B cell (primary cell): ENCODE measurements around the gene INTS14. TPM values are rescaled to one million over a fixed set of nuclear protein-coding genes. Genes with fewer than 3 reads are reported as not detected.

Source experiments
- ATAC-seq: fragments of 200-7000 bp; cut with Tn5 transposase; one replicate; pipeline ENCODE4 v1.10.0; 2021; ENCODE audit warnings: low read depth, mild to moderate bottlenecking, moderate number of reproducible peaks, moderate library complexity
- CTCF ChIA-PET: fragments of 350-600 bp; sonication (Branson Sonifier 250); formaldehyde crosslinking; loops from one replicate; lab custom pipeline; 2021; ENCODE audit warnings: antibody characterized with exemption, inconsistent platforms; lab: Charles Lee
- POLR2A ChIA-PET: fragments of 350-600 bp; sonication (Branson Sonifier 250); formaldehyde crosslinking; loops from one replicate; lab custom pipeline; 2021; ENCODE audit warnings: antibody characterized with exemption; lab: Charles Lee
- DNase-seq: peaks from one replicate; pipeline ENCODE4 v3.0.0; 2013
- H2AFZ ChIP-seq: 2 replicates; pipeline ENCODE4 v1.6.1; 2012; ENCODE audit warnings: mild to moderate bottlenecking, low read depth, low read length; ENCODE audit not compliant: insufficient read depth, poor library complexity, severe bottlenecking
- H3K27ac ChIP-seq, 2 donors: 1 replicate in 1 of 2; 2 replicates in 1 of 2; pipeline ENCODE4 v1.5.1; 2012 to 2013; ENCODE audit warnings: low read length in 2 of 2, mild to moderate bottlenecking in 2 of 2, moderate library complexity in 1 of 2
- H3K27me3 ChIP-seq, 4 experiments: fragments of 200-600 bp in 1 of 4; sonication (generic) in 1 of 4; replicated peaks in 1 of 4; 1 replicate in 2 of 4; 2 replicates in 2 of 4; pipeline versions ENCODE4 v1.6.1 to v1.7.0; 2013 to 2016; ENCODE audit warnings: low read length in 3 of 4, mild to moderate bottlenecking in 2 of 4, mixed read lengths in 1 of 4, moderate library complexity in 1 of 4; ENCODE audit not compliant: insufficient read depth in 4 of 4, control insufficient read depth in 3 of 4; ENCODE audit errors: control extremely low read depth in 1 of 4
- H3K36me3 ChIP-seq, 2 experiments: replicated peaks in 1 of 2; 1 replicate in 1 of 2; 2 replicates in 1 of 2; pipeline versions ENCODE4 v1.6.1 to v1.7.1; 2013; ENCODE audit warnings: low read length in 1 of 2; ENCODE audit not compliant: insufficient read depth in 2 of 2, control insufficient read depth in 1 of 2; ENCODE audit errors: control extremely low read depth in 1 of 2, extremely low read depth in 1 of 2
- H3K4me1 ChIP-seq, 2 donors: fragments of 200-600 bp in 1 of 2; sonication (generic) in 1 of 2; 1 replicate in 1 of 2; 2 replicates in 1 of 2; pipeline versions ENCODE4 v1.5.1 to v1.6.1; 2013 to 2017; ENCODE audit warnings: low read length in 2 of 2; ENCODE audit not compliant: control insufficient read depth in 2 of 2, insufficient read depth in 2 of 2
- H3K4me2 ChIP-seq: replicated peaks from 2 replicates; pipeline ENCODE3; 2012; ENCODE audit warnings: mild to moderate bottlenecking, low read depth, low read length; ENCODE audit not compliant: poor library complexity, severe bottlenecking
- H3K4me3 ChIP-seq, 5 experiments: fragments of 200-600 bp in 1 of 5; sonication (generic) in 1 of 5; 1 replicate in 3 of 5; 2 replicates in 2 of 5; pipeline versions ENCODE4 v1.5.1 to v1.7.0; 2011 to 2016; ENCODE audit warnings: low read length in 4 of 5, mild to moderate bottlenecking in 4 of 5, low read depth in 2 of 5, control low read depth in 1 of 5, moderate library complexity in 1 of 5; ENCODE audit not compliant: insufficient read depth in 1 of 5; ENCODE audit errors: control extremely low read depth in 1 of 5, extremely low read depth in 1 of 5
- H3K79me2 ChIP-seq: fragments of 200-600 bp; sonication (generic); one replicate; pipeline ENCODE4 v1.6.0; 2016; ENCODE audit warnings: low read length; ENCODE audit not compliant: control insufficient read depth, insufficient read depth
- H3K9ac ChIP-seq: fragments of 200-600 bp; sonication (generic); 2 replicates; pipeline ENCODE4 v1.6.1; 2017; ENCODE audit warnings: mild to moderate bottlenecking, low read length, moderate library complexity
- H3K9me3 ChIP-seq, 3 donors: one replicate each; pipeline versions ENCODE4 v1.6.1 to v1.7.1; 2013; ENCODE audit warnings: low read length in 2 of 3; ENCODE audit not compliant: control insufficient read depth in 2 of 3, insufficient read depth in 1 of 3; ENCODE audit errors: control extremely low read depth in 1 of 3
- H4K20me1 ChIP-seq: 2 replicates; pipeline ENCODE4 v1.6.0; 2012; ENCODE audit warnings: mild to moderate bottlenecking, low read length; ENCODE audit not compliant: insufficient read depth, control insufficient read depth, poor library complexity, severe bottlenecking
- H3K27ac Mint-ChIP-seq: one replicate; pipeline ENCODE4 v1.8.0; 2021; ENCODE audit warnings: mixed read lengths
- H3K27me3 Mint-ChIP-seq: one replicate; pipeline ENCODE4 v1.8.0; 2021; ENCODE audit warnings: mixed read lengths
- H3K4me1 Mint-ChIP-seq: one replicate; pipeline ENCODE4 v1.8.0; 2021; ENCODE audit warnings: mixed read lengths
- H3K4me3 Mint-ChIP-seq: one replicate; pipeline ENCODE4 v1.8.0; 2021; ENCODE audit warnings: mixed read lengths
- H3K9me3 Mint-ChIP-seq: one replicate; pipeline ENCODE4 v1.8.0; 2022; ENCODE audit warnings: mixed read lengths; ENCODE audit not compliant: insufficient read depth
- EZH2 ChIP-seq: IDR thresholded peaks from 2 replicates; pipeline ENCODE4 v1.6.1; 2012; ENCODE audit warnings: borderline replicate concordance, low read depth, mild to moderate bottlenecking, moderate library complexity, low read length; ENCODE audit not compliant: insufficient read depth, poor library complexity, severe bottlenecking
- WGBS: methylation state at CpG from one replicate; pipeline ENCODE4 v1.1.5; 2013; ENCODE audit warnings: missing lambda C conversion rate; ENCODE audit not compliant: insufficient coverage; 5-methylcytosine and 5-hydroxymethylcytosine counted together
- intact Hi-C: fragments of 100-400 bp; cut with micrococcal nuclease; formaldehyde crosslinking; loops from one replicate; pipeline ENCODE4 v1.10.0; 2022
- polyA plus RNA-seq: library from polyadenylated mRNA; depleted of rRNA; stranded (reverse); fragments of >200 nt; gene quantifications from 2 replicates; pipeline ENCODE4 v1.2.3, GENCODE V29; 2012
- total RNA-seq, 2 donors: library from RNA; stranded (reverse); fragments of 120-200 nt in 1 of 2; gene quantifications; 1 replicate in 1 of 2; 2 replicates in 1 of 2; pipeline versions ENCODE4 v1.2.3 to v1.2.4, GENCODE V29; 2013 to 2022
- TF ChIP-seq, protein P1 (sequence below): fragments of 200-600 bp; IDR thresholded peaks from one replicate; pipeline ENCODE4 v1.8.0; 2022; ENCODE audit warnings: antibody characterized with exemption, mild to moderate bottlenecking

The INTS14 gene
- total and polyA plus RNA-seq, 2 donors (not counting 1 experiment from before 2014, with no cell fraction given), result 19.3 to 39.0 TPM

DNA sequence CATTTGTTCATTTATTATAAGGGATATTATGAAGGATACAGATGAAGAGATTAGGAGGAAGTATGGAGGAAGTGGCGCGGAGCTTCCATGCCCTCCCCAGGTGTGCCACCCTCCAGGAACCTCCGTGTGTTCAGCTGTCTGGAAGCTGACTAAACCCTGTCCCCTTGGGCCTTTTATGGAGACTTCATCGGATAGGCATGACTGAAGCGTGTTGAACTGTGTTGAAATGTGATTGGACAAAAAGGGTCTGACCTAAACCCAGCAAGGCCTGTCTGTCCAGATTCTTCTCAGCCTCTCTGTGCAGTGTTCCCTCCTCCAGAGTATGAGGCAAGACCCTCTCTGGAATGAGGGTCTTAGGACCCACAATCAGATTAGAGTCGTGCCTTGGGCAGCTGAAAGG is 49.0 kb downstream of the INTS14 start:
- TF ChIP-seq, protein P1, sequence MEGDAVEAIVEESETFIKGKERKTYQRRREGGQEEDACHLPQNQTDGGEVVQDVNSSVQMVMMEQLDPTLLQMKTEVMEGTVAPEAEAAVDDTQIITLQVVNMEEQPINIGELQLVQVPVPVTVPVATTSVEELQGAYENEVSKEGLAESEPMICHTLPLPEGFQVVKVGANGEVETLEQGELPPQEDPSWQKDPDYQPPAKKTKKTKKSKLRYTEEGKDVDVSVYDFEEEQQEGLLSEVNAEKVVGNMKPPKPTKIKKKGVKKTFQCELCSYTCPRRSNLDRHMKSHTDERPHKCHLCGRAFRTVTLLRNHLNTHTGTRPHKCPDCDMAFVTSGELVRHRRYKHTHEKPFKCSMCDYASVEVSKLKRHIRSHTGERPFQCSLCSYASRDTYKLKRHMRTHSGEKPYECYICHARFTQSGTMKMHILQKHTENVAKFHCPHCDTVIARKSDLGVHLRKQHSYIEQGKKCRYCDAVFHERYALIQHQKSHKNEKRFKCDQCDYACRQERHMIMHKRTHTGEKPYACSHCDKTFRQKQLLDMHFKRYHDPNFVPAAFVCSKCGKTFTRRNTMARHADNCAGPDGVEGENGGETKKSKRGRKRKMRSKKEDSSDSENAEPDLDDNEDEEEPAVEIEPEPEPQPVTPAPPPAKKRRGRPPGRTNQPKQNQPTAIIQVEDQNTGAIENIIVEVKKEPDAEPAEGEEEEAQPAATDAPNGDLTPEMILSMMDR, result no peak
- TF ChIP-seq EZH2, result no peak
- H2AFZ ChIP-seq, result no peak overlapping the region
- H3K27ac Mint-ChIP-seq, result no peak overlapping the region
- peaks cover 3% of the 10 kb centered on the region for H3K9me3 Mint-ChIP-seq
- ChIA-PET CTCF (no interaction called here), POLR2A (no interaction called here)
- no peak overlapping the region for H3K4me3 ChIP-seq
- no peak overlapping the region for H3K27ac ChIP-seq
- intact Hi-C loops, result no loop called here
- DNase-seq (no peak), ATAC-seq (no peak)
- no peaks in the 10 kb centered on the region for H4K20me1 ChIP-seq
- H3K27me3 ChIP-seq, result no peaks in the 10 kb centered on the region
- peaks cover 13 to 38% of the 10 kb centered on the region in 2 experiments for H3K36me3 ChIP-seq
- no peaks in the 10 kb centered on the region for H3K4me1 ChIP-seq
- no peaks in the 10 kb centered on the region for H3K4me1 Mint-ChIP-seq
- H3K4me3 Mint-ChIP-seq, result no peak overlapping the region
- WGBS, result 100% methylated on average over 5 of the region's 6 CpGs
- peaks cover 0 to 5% (median 0%) of the 10 kb centered on the region in 3 donors for H3K9me3 ChIP-seq
- no peak overlapping the region for H3K4me2 ChIP-seq
- H3K27me3 Mint-ChIP-seq, result no peaks in the 10 kb centered on the region
- H3K79me2 ChIP-seq, result no peaks in the 10 kb centered on the region
- no peak overlapping the region for H3K9ac ChIP-seq

GRCh38 chr15:65559941-65560340 is 51.0 kb downstream of the INTS14 start:
- H3K27ac Mint-ChIP-seq, result no peak overlapping the region
- Histone ChIP-seq H3K4me3 (no peak overlapping the region), H3K9ac (no peak overlapping the region), H2AFZ (no peak overlapping the region), H3K27ac (no peak overlapping the region), H3K4me2 (no peak overlapping the region), H3K9me3 (no peaks in the 10 kb centered on the region), H3K79me2 (no peaks in the 10 kb centered on the region), H4K20me1 (no peaks in the 10 kb centered on the region), H3K27me3 (no peaks in the 10 kb centered on the region), H3K4me1 (no peaks in the 10 kb centered on the region), H3K36me3 (peaks cover 15 to 41% of the 10 kb centered on the region in 2 experiments)
- intact Hi-C loops, result no loop called here
- DNase-seq (no peak), ATAC-seq (no peak)
- no peaks in the 10 kb centered on the region for H3K9me3 Mint-ChIP-seq
- H3K27me3 Mint-ChIP-seq, result no peaks in the 10 kb centered on the region
- H3K4me1 Mint-ChIP-seq, result no peaks in the 10 kb centered on the region
- no peak overlapping the region for H3K4me3 Mint-ChIP-seq
- ChIA-PET CTCF (interaction anchor here (1.1 kb wide), 1 partner anchor 9 kb away, joined by 4 read pairs; no protein-coding TSS in a partner anchor), POLR2A (no interaction called here)
- TF ChIP-seq, protein P1, result no peak
